ENCODE data around the gene SLFN11.
A peak's percentile ranks its signal among the peaks of the same experiment; 100 is the strongest.

The SLFN11 gene

GRCh38 chr17:35373984-35374765 lies 754 bp upstream of the SLFN11 start:
- Histone ChIP-seq H3K27me3 (ENCODE audit: control insufficient read depth, insufficient read depth, low read length) (no peaks in the 10 kb centered on the region), H3K36me3 (ENCODE audit: control insufficient read depth, insufficient read depth, low read length) (no peaks in the 10 kb centered on the region), H2AFZ (peak overlapping the region; percentile 55), H3K9ac (no peak overlapping the region), H3K4me3 (ENCODE audit: low read depth, low read length) (peak overlapping the region; percentile 66), H3K4me1 (no peaks in the 10 kb centered on the region), H3K79me2 (no peaks in the 10 kb centered on the region), H3K4me2 (ENCODE audit: low read length) (peak overlapping the region; percentile 97), H3K9me3 (ENCODE audit: control insufficient read depth, low read length) (no peaks in the 10 kb centered on the region), H3K27ac (peak overlapping the region; percentile 84)
- TF ChIP-seq CTCF (IDR thresholded peaks at IDR 0.05) = no peak

GRCh38 chr17:35372846-35373533 lies 431 bp downstream of the SLFN11 start:
- H3K4me2 ChIP-seq (ENCODE audit: low read length) = peak overlapping the region; percentile 97
- no peak overlapping the region for H2AFZ ChIP-seq
- no peaks in the 10 kb centered on the region for H3K4me1 ChIP-seq
- no peak overlapping the region for H3K27ac ChIP-seq
- H3K4me3 ChIP-seq (ENCODE audit: low read depth, low read length) = peak overlapping the region; percentile 66
- no peaks in the 10 kb centered on the region for H3K27me3 ChIP-seq (ENCODE audit: control insufficient read depth, insufficient read depth, low read length)
- H3K9me3 ChIP-seq (ENCODE audit: control insufficient read depth, low read length) = no peaks in the 10 kb centered on the region
- no peak overlapping the region for H3K9ac ChIP-seq
- no peak for TF ChIP-seq CTCF (IDR thresholded peaks at IDR 0.05)
- H3K79me2 ChIP-seq = no peaks in the 10 kb centered on the region
- no peaks in the 10 kb centered on the region for H3K36me3 ChIP-seq (ENCODE audit: control insufficient read depth, insufficient read depth, low read length)

- H3K36me3 ChIP-seq (ENCODE audit: control insufficient read depth, insufficient read depth, low read length) = no peaks in the 10 kb centered on the region
- H3K27ac ChIP-seq = no peak overlapping the region
- H3K4me1 ChIP-seq = no peaks in the 10 kb centered on the region
- no peaks in the 10 kb centered on the region for H3K79me2 ChIP-seq
- H3K9ac ChIP-seq = no peak overlapping the region
- no peak overlapping the region for H3K4me3 ChIP-seq (ENCODE audit: low read depth, low read length)
- no peak overlapping the region for H2AFZ ChIP-seq
- no peak for TF ChIP-seq CTCF (IDR thresholded peaks at IDR 0.05)
- H3K27me3 ChIP-seq (ENCODE audit: control insufficient read depth, insufficient read depth, low read length) = no peaks in the 10 kb centered on the region
- no peaks in the 10 kb centered on the region for H3K9me3 ChIP-seq (ENCODE audit: control insufficient read depth, low read length)
- no peak overlapping the region for H3K4me2 ChIP-seq (ENCODE audit: low read length)
These were observed 1.5 kb downstream of the SLFN11 start for GRCh38 chr17:35371934-35372333.

- H3K9ac ChIP-seq = no peak overlapping the region
- no peaks in the 10 kb centered on the region for H3K27me3 ChIP-seq (ENCODE audit: control insufficient read depth, insufficient read depth, low read length)
- H3K4me3 ChIP-seq (ENCODE audit: low read depth, low read length) = no peak overlapping the region
- H3K36me3 ChIP-seq (ENCODE audit: control insufficient read depth, insufficient read depth, low read length) = no peaks in the 10 kb centered on the region
- H2AFZ ChIP-seq = no peak overlapping the region
- no peaks in the 10 kb centered on the region for H3K4me1 ChIP-seq
- no peak overlapping the region for H3K4me2 ChIP-seq (ENCODE audit: low read length)
- H3K79me2 ChIP-seq = no peaks in the 10 kb centered on the region
- no peaks in the 10 kb centered on the region for H3K9me3 ChIP-seq (ENCODE audit: control insufficient read depth, low read length)
- TF ChIP-seq CTCF (IDR thresholded peaks at IDR 0.05) = no peak
- no peak overlapping the region for H3K27ac ChIP-seq
These were observed 5.2 kb downstream of the SLFN11 start for GRCh38 chr17:35368081-35368830.

All from parathyroid adenoma (tissue), 2 donors.